ENCODE data around the gene PIH1D2. TPM values are rescaled to one million over a fixed set of nuclear protein-coding genes. Genes with fewer than 3 reads are reported as not detected.

PIH1D2 gene
- total and polyA plus RNA-seq, 2 donors (not counting 1 experiment from before 2014, with no cell fraction given): 0.06 to 0.67 TPM

DNA sequence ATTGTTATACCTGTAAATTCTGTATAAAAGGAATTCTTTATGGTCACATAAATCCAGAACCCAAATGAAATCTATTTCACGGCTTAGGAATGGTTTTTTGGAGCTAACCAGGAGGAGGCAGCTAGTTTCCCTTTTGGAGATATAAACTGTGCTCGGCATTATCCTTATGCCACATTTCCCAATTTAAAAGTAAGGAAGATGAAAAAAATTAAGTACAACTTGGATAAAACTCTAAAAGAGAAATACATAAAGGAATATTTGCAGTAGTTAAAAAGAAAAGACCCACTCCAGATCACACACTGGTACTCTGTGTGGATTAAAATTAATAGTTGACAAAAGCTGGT is 30.9 kb downstream of the PIH1D2 start:
- H3K27ac ChIP-seq (ENCODE audit: low read length in 2 of 2): no peak overlapping the region
- peaks cover under 1% of the 10 kb centered on the region in 2 donors for H3K4me1 ChIP-seq (ENCODE audit: control insufficient read depth in 2 of 2, insufficient read depth in 2 of 2, low read length in 2 of 2)
- Mint-ChIP-seq H3K4me3 (no peak overlapping the region), H3K9me3 (ENCODE audit: insufficient read depth) (no peaks in the 10 kb centered on the region), H3K27ac (no peak overlapping the region), H3K4me1 (peaks cover 6% of the 10 kb centered on the region), H3K27me3 (no peaks in the 10 kb centered on the region)
- intact Hi-C loops (cut with micrococcal nuclease): no loop called here
- no peaks in the 10 kb centered on the region for H3K79me2 ChIP-seq (ENCODE audit: control insufficient read depth, insufficient read depth, low read length)
- no peaks in the 10 kb centered on the region for H4K20me1 ChIP-seq (ENCODE audit: control insufficient read depth, insufficient read depth, low read length, poor library complexity, severe bottlenecking)
- no peak overlapping the region for H2AFZ ChIP-seq (ENCODE audit: insufficient read depth, low read depth, low read length, poor library complexity, severe bottlenecking)
- ATAC-seq (ENCODE audit: low read depth) (no peak), DNase-seq (no peak)
- no peak overlapping the region for H3K4me3 ChIP-seq (ENCODE audit: control extremely low read depth in 1 of 5, extremely low read depth in 1 of 5, insufficient read depth in 1 of 5, low read depth in 2 of 5, low read length in 4 of 5)
- H3K4me2 ChIP-seq (replicated peaks; ENCODE audit: low read depth, low read length, poor library complexity, severe bottlenecking): no peak overlapping the region
- no peaks in the 10 kb centered on the region for H3K9me3 ChIP-seq (ENCODE audit: control extremely low read depth in 1 of 3, control insufficient read depth in 2 of 3, insufficient read depth in 1 of 3, low read length in 2 of 3)
- POLR2A ChIA-PET: no interaction called here
- H3K9ac ChIP-seq (ENCODE audit: low read length): no peak overlapping the region
- WGBS (ENCODE audit: insufficient coverage): no CpG with 5 or more reads among the region's 2 CpGs
- TF ChIP-seq EZH2 (IDR thresholded peaks at IDR 0.05; ENCODE audit: borderline replicate concordance, insufficient read depth, low read depth, low read length, poor library complexity, severe bottlenecking) (no peak), CTCF (IDR thresholded peaks at IDR 0.05) (no peak)
- CTCF ChIA-PET: interaction anchor here (0.6 kb wide), 1 partner anchor 190 kb away, joined by 5 read pairs; no protein-coding TSS in a partner anchor
- H3K27me3 ChIP-seq (replicated peaks in 1 of 4; ENCODE audit: control extremely low read depth in 1 of 4, control insufficient read depth in 3 of 4, insufficient read depth in 4 of 4, low read length in 3 of 4): no peaks in the 10 kb centered on the region
- peaks cover 8 to 51% of the 10 kb centered on the region in 2 experiments for H3K36me3 ChIP-seq (replicated peaks in 1 of 2; ENCODE audit: control extremely low read depth in 1 of 2, control insufficient read depth in 1 of 2, extremely low read depth in 1 of 2, insufficient read depth in 2 of 2, low read length in 1 of 2)

DNA sequence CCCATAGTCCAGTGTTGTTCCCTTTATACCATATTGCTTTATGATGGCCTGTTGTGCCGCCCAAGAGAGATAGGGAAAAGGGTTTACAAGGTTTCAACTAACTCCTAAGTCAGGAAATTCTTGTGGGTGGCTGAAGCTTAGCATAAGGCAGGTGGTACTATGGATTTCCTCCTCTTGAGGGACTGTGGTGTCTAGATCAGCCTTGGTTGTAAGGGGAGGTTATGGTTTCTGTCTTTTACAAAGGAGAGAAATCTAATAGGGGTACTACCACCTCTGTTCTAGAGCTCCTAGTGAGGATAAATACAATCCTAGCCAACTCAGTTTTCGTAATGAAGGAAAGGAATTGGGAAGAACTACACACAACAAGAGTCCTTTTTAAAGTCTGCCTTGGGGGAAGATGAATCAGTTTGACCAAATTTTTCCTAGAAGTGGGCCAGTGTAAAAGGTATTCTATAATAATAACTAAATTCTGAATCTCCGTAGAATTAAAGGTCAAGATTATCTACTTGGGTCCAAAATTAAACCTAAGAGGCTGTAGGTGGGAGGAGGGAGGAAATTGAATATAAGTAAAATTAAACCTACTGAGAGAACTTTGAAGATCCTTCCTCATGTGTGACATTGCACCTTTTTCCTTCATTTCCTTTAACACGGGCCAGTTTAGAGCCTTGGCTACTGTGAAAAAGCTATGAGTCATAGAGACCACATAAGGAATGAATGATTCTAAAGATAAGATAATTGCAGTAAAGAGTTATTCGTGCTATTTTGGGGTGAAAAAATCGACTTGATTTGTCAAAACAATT is 31.5 kb downstream of the PIH1D2 start:
- POLR2A ChIA-PET: no interaction called here

More for the DNA sequence above, 31.5 kb downstream of the PIH1D2 start:
- Histone ChIP-seq H3K9me3 (ENCODE audit: control extremely low read depth in 1 of 3, control insufficient read depth in 2 of 3, insufficient read depth in 1 of 3, low read length in 2 of 3) (no peaks in the 10 kb centered on the region), H4K20me1 (ENCODE audit: control insufficient read depth, insufficient read depth, low read length, poor library complexity, severe bottlenecking) (no peaks in the 10 kb centered on the region), H3K4me2 (replicated peaks; ENCODE audit: low read depth, low read length, poor library complexity, severe bottlenecking) (no peak overlapping the region), H3K9ac (ENCODE audit: low read length) (no peak overlapping the region), H3K27ac (ENCODE audit: low read length in 2 of 2) (no peak overlapping the region), H2AFZ (ENCODE audit: insufficient read depth, low read depth, low read length, poor library complexity, severe bottlenecking) (no peak overlapping the region), H3K79me2 (ENCODE audit: control insufficient read depth, insufficient read depth, low read length) (no peaks in the 10 kb centered on the region), H3K36me3 (replicated peaks in 1 of 2; ENCODE audit: control extremely low read depth in 1 of 2, control insufficient read depth in 1 of 2, extremely low read depth in 1 of 2, insufficient read depth in 2 of 2, low read length in 1 of 2) (peaks cover 8 to 57% of the 10 kb centered on the region in 2 experiments), H3K27me3 (replicated peaks in 1 of 4; ENCODE audit: control extremely low read depth in 1 of 4, control insufficient read depth in 3 of 4, insufficient read depth in 4 of 4, low read length in 3 of 4) (no peaks in the 10 kb centered on the region), H3K4me1 (ENCODE audit: control insufficient read depth in 2 of 2, insufficient read depth in 2 of 2, low read length in 2 of 2) (no peaks in the 10 kb centered on the region), H3K4me3 (ENCODE audit: control extremely low read depth in 1 of 5, extremely low read depth in 1 of 5, insufficient read depth in 1 of 5, low read depth in 2 of 5, low read length in 4 of 5) (no peak overlapping the region)
- no peak overlapping the region for H3K27ac Mint-ChIP-seq
- no CpG with 5 or more reads among the region's 6 CpGs for WGBS (ENCODE audit: insufficient coverage)
- ATAC-seq (ENCODE audit: low read depth): no peak
- no peaks in the 10 kb centered on the region for H3K27me3 Mint-ChIP-seq
- H3K4me3 Mint-ChIP-seq: no peak overlapping the region
- intact Hi-C loops (cut with micrococcal nuclease): no loop called here
- CTCF ChIA-PET: interaction anchor here (0.5 kb wide), 1 partner anchor 355 kb away, joined by 5 read pairs; no protein-coding TSS in a partner anchor
- no peak for DNase-seq
- no peak for TF ChIP-seq EZH2 (IDR thresholded peaks at IDR 0.05; ENCODE audit: borderline replicate concordance, insufficient read depth, low read depth, low read length, poor library complexity, severe bottlenecking)
- no peak for TF ChIP-seq CTCF (IDR thresholded peaks at IDR 0.05)
- H3K4me1 Mint-ChIP-seq: peaks cover 3% of the 10 kb centered on the region
- H3K9me3 Mint-ChIP-seq (ENCODE audit: insufficient read depth): no peaks in the 10 kb centered on the region
